GM06990 (cell line): ENCODE measurements around the gene CLCF1.
A peak's percentile ranks its signal among the peaks of the same experiment; 100 is the strongest.

Experiments
- DNase-seq: peaks from one replicate; pipeline ENCODE4 v3.0.0-alpha.2; 2011; ENCODE audit not compliant: insufficient read length; ENCODE audit errors: extremely low read depth
- H3K27me3 ChIP-seq: replicated peaks from 2 replicates; pipeline ENCODE4 v1.6.0; 2011; ENCODE audit warnings: low read length; ENCODE audit not compliant: control insufficient read depth, insufficient read depth
- H3K36me3 ChIP-seq: 2 replicates; pipeline ENCODE4 v1.5.1; 2011; ENCODE audit warnings: low read length; ENCODE audit not compliant: control insufficient read depth, insufficient read depth
- H3K4me3 ChIP-seq: replicated peaks from 2 replicates; pipeline ENCODE4 v1.5.1; 2011; ENCODE audit warnings: low read depth, mild to moderate bottlenecking, control low read depth, low read length
- CTCF ChIP-seq: IDR thresholded peaks from 2 replicates; pipeline ENCODE4 v1.5.1; 2011; ENCODE audit warnings: low read length, control low read depth, mild to moderate bottlenecking, inconsistent platforms; ENCODE audit not compliant: insufficient read depth, poor library complexity, severe bottlenecking

CLCF1 gene

GRCh38 chr11:67393437-67393836 is 20.0 kb upstream of the CLCF1 start:
- no peaks in the 10 kb centered on the region for H3K27me3 ChIP-seq
- TF ChIP-seq CTCF, result no peak
- DNase-seq, result no peak
- H3K36me3 ChIP-seq, result peaks cover 24% of the 10 kb centered on the region
- no peak overlapping the region for H3K4me3 ChIP-seq

GRCh38 chr11:67392183-67392715 is 18.9 kb upstream of the CLCF1 start:
- TF ChIP-seq CTCF, result no peak
- Histone ChIP-seq H3K27me3 (no peaks in the 10 kb centered on the region), H3K4me3 (peak overlapping the region; percentile 98), H3K36me3 (peaks cover 13% of the 10 kb centered on the region)
- DNase-seq, result no peak

- Histone ChIP-seq H3K27me3 (no peaks in the 10 kb centered on the region), H3K36me3 (peaks cover 12% of the 10 kb centered on the region), H3K4me3 (peak within 1 kb of the TSS; percentile 98)
- peak; percentile 95 for DNase-seq
- no peak for TF ChIP-seq CTCF
These were observed 18.1 kb upstream of the CLCF1 start, which contains the start of gene RAD9A for GRCh38 chr11:67391304-67392182. Gene RAD9A, plus strand, starts transcription at chr11:67391986. Its CDS starts 59 bp downstream, at chr11:67392045.

GRCh38 chr11:67390947-67391303 is 17.5 kb upstream of the CLCF1 start:
- no peaks in the 10 kb centered on the region for H3K27me3 ChIP-seq
- H3K36me3 ChIP-seq, result peaks cover 9% of the 10 kb centered on the region
- peak overlapping the region; percentile 98 for H3K4me3 ChIP-seq
- no peak for TF ChIP-seq CTCF
- DNase-seq, result no peak

- no peak for DNase-seq
- no peaks in the 10 kb centered on the region for H3K27me3 ChIP-seq
- TF ChIP-seq CTCF, result peak; percentile 63
- H3K4me3 ChIP-seq, result no peak overlapping the region
- H3K36me3 ChIP-seq, result peaks cover 2% of the 10 kb centered on the region; the same call in 1 of the 2 replicates
These were observed 16.1 kb upstream of the CLCF1 start for GRCh38 chr11:67389477-67389876.

GRCh38 chr11:67387518-67387917 is 14.1 kb upstream of the CLCF1 start:
- H3K27me3 ChIP-seq, result no peaks in the 10 kb centered on the region
- no peak for DNase-seq
- no peak for TF ChIP-seq CTCF
- H3K4me3 ChIP-seq, result no peak overlapping the region
- no peaks in the 10 kb centered on the region for H3K36me3 ChIP-seq
